OCI-LY3 (cell line): ENCODE results near the gene GBX2.

Experiments used
- CTCF ChIP-seq: fragments of 200-600, 300-600 bp; sonication (generic); IDR thresholded peaks from 2 replicates; pipeline ENCODE4 v1.5.1; 2014; ENCODE audit warnings: antibody characterized with exemption, low read length, low read depth
- EZH2phosphoT487 ChIP-seq: fragments of 200-600 bp; shearing (Covaris generic); IDR thresholded peaks from 2 replicates; pipeline ENCODE4 v1.6.1; 2018; ENCODE audit warnings: antibody characterized with exemption, mixed run types, low read depth

GRCh38 chr2:236119476-236119875, 48.7 kb downstream of the GBX2 start:
- TF ChIP-seq CTCF: no peak
- no peak for TF ChIP-seq EZH2phosphoT487
